ENCODE measurements around the gene HDHD5. TPM values are rescaled to one million over a fixed set of nuclear protein-coding genes. Genes with fewer than 3 reads are reported as not detected.

The HDHD5 gene
- total and polyA plus RNA-seq, 2 of the 13 experiments (the other 11 are each of a cell fraction or from before 2014, with no cell fraction given) = not detected

DNA sequence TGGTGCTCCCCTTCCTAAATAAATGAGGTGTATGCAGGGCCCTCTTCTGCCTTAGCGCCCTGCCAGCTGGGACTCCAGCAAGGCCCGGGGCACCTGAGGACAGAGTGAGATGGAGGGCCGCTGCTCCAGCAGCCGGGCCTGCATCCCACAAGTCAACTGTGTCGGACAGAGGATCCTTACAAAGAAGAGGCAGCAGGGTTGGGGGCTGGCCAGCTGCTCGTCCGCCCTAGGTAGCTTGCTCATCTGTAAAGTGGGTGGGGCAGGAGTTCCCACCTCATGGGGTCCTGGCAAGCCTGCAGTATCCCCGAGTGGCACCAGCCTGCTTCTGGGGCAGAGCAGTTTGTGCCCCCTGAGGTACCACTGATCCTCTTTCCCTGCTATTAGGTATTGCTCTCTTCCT, 45.5 kb downstream of the HDHD5 start:
- Histone ChIP-seq H4K20me1 (ENCODE audit: insufficient read depth, low read length) (no peaks in the 10 kb centered on the region), H2AFZ (ENCODE audit: low read length) (no peak overlapping the region), H3K36me3 (replicated peaks in 1 of 2; ENCODE audit: control insufficient read depth in 1 of 2, insufficient read depth in 2 of 2, low read length in 2 of 2) (no peaks in the 10 kb centered on the region), H3K27ac (ENCODE audit: extremely low read length, insufficient read depth, low read length) (no peak overlapping the region), H3K4me3 (replicated peaks in 1 of 3; ENCODE audit: insufficient read depth in 1 of 3, low read depth in 2 of 3, low read length in 3 of 3) (no peak overlapping the region), H3K79me2 (ENCODE audit: insufficient read depth, low read length) (no peaks in the 10 kb centered on the region), H3K27me3 (ENCODE audit: control insufficient read depth in 1 of 2, insufficient read depth in 2 of 2, low read length in 2 of 2) (peaks cover 3 to 28% of the 10 kb centered on the region in 2 experiments; a peak in 3 of 5 replicates), H3K9me3 (ENCODE audit: low read length) (no peaks in the 10 kb centered on the region), H3K9ac (ENCODE audit: insufficient read depth, low read depth, low read length) (no peak overlapping the region), H3K4me1 (ENCODE audit: insufficient read depth, low read length) (no peaks in the 10 kb centered on the region), H3K4me2 (ENCODE audit: low read depth, low read length) (no peak overlapping the region)
- WGBS (ENCODE audit: low lambda C conversion rate) = 33% methylated on average over 3 of the region's 8 CpGs
- POLR2A ChIA-PET = no interaction called here
- TF ChIP-seq ZNF556 (CRISPR knock-in tag; IDR thresholded peaks at IDR 0.05; ENCODE audit: borderline replicate concordance) = no peak
- no peak for TF ChIP-seq MIER3 (CRISPR knock-in tag; IDR thresholded peaks at IDR 0.05; ENCODE audit: borderline replicate concordance)
- TF ChIP-seq ZNF790 (CRISPR knock-in tag; IDR thresholded peaks at IDR 0.05; ENCODE audit: borderline replicate concordance) = no peak
- no peak for TF ChIP-seq E2F2 (CRISPR knock-in tag; IDR thresholded peaks at IDR 0.05; ENCODE audit: borderline replicate concordance)
- TF ChIP-seq, protein P1, sequence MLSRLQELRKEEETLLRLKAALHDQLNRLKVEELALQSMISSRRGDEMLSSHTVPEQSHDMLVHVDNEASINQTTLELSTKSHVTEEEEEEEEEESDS (CRISPR knock-in tag; IDR thresholded peaks at IDR 0.05; ENCODE audit: borderline replicate concordance) = no peak
- no peak for TF ChIP-seq PPARG (CRISPR knock-in tag; conservative IDR thresholded peaks at IDR 0.05)
- TF ChIP-seq ZNF616 (CRISPR knock-in tag; IDR thresholded peaks at IDR 0.05; ENCODE audit: low read depth) = no peak
- TF ChIP-seq PREB (CRISPR knock-in tag; IDR thresholded peaks at IDR 0.05) = no peak
- no peak for TF ChIP-seq ZNF678 (CRISPR knock-in tag; IDR thresholded peaks at IDR 0.05)
- no peak for TF ChIP-seq CREB1 (IDR thresholded peaks at IDR 0.05)
- TF ChIP-seq CREB1 (CRISPR knock-in tag; IDR thresholded peaks at IDR 0.05) = no peak
- TF ChIP-seq SALL1 (CRISPR knock-in tag; IDR thresholded peaks at IDR 0.05) = no peak
- TF ChIP-seq SETDB1 (CRISPR knock-in tag; IDR thresholded peaks at IDR 0.05; ENCODE audit: borderline replicate concordance) = no peak
- no peak for TF ChIP-seq RFX1 (IDR thresholded peaks at IDR 0.05)
- no peak for TF ChIP-seq ZNF839 (CRISPR knock-in tag; IDR thresholded peaks at IDR 0.05; ENCODE audit: borderline replicate concordance)
- TF ChIP-seq ZNF451 (CRISPR knock-in tag; IDR thresholded peaks at IDR 0.05) = no peak
- TF ChIP-seq ZSCAN29 (CRISPR knock-in tag; conservative IDR thresholded peaks at IDR 0.05) = no peak
- no peak for TF ChIP-seq ZNF207 (IDR thresholded peaks at IDR 0.05; ENCODE audit: borderline replicate concordance)
- no peak for TF ChIP-seq SNRNP70 (IDR thresholded peaks at IDR 0.05; ENCODE audit: low read depth, low read length)
- TF ChIP-seq ZNF543 (CRISPR knock-in tag; IDR thresholded peaks at IDR 0.05) = no peak
- FAIRE-seq = no peak
- no peak for ATAC-seq
- intact Hi-C loops (cut with micrococcal nuclease; ENCODE audit: unreplicated experiment) = no loop called here
- CTCF ChIA-PET (ENCODE audit: low intra/inter-chr PET ratio, low total read pairs) = no interaction called here
- BruUV-seq (replicated peaks) = no TSS peak
- in situ Hi-C loops (cut with HindIII; ENCODE audit: extremely low pct_ligation_motif_present, low pct_unique_long_range_greater_than_20kb) = no loop called here
- no peak for DNase-seq (ENCODE audit: low spot score)

Data from HepG2 (cell line).